Measurements from ENCODE around the gene USP49. TPM values are rescaled to one million over a fixed set of nuclear protein-coding genes. Genes with fewer than 3 reads are reported as not detected.

USP49 gene
- total RNA-seq, 4 donors from 2014 or later = 2.1 to 8.6 (median 4.7) TPM

DNA sequence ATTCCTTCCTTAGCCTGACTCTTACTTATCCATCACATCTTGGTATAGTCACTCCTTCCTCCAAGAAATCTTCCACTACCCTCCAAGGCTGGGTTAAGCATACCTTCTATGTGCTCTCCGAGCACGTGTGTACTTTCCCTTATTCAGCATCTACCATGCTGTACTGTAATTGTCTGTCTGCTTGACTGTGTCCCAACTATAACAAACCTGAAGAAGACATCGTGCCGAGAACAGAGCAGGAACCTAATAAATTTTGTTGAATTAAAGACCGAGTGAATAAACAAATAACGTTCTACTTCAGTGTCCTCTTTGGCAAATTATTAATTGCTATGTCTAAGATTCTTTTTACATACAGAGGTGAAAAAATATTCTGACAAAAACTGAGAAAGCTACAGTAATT is 35.8 kb downstream of the USP49 start:
- H3K27ac ChIP-seq = no peak overlapping the region
- H3K4me1 ChIP-seq = no peaks in the 10 kb centered on the region
- DNase-seq = no peak
- H3K4me3 ChIP-seq = no peak overlapping the region
- H3K27me3 ChIP-seq = no peaks in the 10 kb centered on the region
- no peaks in the 10 kb centered on the region for H3K9me3 ChIP-seq
- no peaks in the 10 kb centered on the region for H3K36me3 ChIP-seq
- TF ChIP-seq, protein P1, sequence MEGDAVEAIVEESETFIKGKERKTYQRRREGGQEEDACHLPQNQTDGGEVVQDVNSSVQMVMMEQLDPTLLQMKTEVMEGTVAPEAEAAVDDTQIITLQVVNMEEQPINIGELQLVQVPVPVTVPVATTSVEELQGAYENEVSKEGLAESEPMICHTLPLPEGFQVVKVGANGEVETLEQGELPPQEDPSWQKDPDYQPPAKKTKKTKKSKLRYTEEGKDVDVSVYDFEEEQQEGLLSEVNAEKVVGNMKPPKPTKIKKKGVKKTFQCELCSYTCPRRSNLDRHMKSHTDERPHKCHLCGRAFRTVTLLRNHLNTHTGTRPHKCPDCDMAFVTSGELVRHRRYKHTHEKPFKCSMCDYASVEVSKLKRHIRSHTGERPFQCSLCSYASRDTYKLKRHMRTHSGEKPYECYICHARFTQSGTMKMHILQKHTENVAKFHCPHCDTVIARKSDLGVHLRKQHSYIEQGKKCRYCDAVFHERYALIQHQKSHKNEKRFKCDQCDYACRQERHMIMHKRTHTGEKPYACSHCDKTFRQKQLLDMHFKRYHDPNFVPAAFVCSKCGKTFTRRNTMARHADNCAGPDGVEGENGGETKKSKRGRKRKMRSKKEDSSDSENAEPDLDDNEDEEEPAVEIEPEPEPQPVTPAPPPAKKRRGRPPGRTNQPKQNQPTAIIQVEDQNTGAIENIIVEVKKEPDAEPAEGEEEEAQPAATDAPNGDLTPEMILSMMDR (IDR thresholded peaks at IDR 0.05) = no peak
- no peak for TF ChIP-seq POLR2A (IDR thresholded peaks at IDR 0.05)

DNA sequence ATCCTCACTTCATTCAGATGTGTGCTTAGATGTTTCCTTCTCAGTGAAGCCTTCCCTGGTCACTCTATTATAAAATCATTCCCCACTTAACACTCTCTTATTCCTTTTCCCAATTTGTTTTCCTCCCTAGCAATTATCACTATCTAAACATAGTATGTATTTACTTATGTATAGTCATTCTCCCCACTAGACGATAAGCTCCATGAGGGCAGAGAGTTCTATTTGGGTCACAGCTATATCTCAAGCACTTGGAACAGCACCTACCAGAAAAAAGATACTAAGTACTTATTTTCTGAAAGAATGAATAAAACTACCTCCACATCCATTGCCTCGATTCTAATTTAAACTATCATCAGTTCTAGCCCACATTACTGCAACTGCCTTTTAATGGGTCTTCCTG is 36.5 kb downstream of the USP49 start:
- TF ChIP-seq, protein P1 (IDR thresholded peaks at IDR 0.05) = no peak
- no peak for TF ChIP-seq POLR2A (IDR thresholded peaks at IDR 0.05)
- Histone ChIP-seq H3K4me1 (no peaks in the 10 kb centered on the region), H3K27me3 (no peaks in the 10 kb centered on the region), H3K9me3 (no peaks in the 10 kb centered on the region), H3K36me3 (no peaks in the 10 kb centered on the region), H3K27ac (no peak overlapping the region), H3K4me3 (no peak overlapping the region)
- no peak for DNase-seq

DNA sequence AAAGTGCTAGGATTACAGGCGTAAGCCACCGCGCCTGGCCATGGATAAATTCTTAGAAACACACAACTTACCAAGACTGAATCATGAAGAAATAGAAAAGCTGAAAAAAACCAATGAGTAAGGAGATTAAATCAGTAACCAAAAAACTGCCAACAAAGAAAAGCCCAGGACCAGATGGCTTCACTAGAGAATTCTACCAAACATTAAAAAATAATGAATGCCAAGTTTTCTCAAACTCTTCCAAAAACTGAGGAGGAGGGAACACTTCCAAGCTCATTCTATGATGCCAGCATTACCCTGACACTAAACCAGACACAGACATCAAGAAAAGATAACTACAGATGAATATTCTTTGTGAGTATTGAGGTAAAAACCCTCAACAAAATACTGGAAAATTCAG is 44.3 kb downstream of the USP49 start:
- no peak overlapping the region for H3K27ac ChIP-seq
- H3K4me1 ChIP-seq = peaks cover 0 to 6% (median 0%) of the 10 kb centered on the region in 4 donors
- no peak overlapping the region for H3K4me3 ChIP-seq
- H3K36me3 ChIP-seq = no peaks in the 10 kb centered on the region
- no peaks in the 10 kb centered on the region for H3K9me3 ChIP-seq
- no peak for TF ChIP-seq POLR2A (IDR thresholded peaks at IDR 0.05)
- TF ChIP-seq, protein P1 (IDR thresholded peaks at IDR 0.05) = no peak
- DNase-seq = no peak
- no peaks in the 10 kb centered on the region for H3K27me3 ChIP-seq

DNA sequence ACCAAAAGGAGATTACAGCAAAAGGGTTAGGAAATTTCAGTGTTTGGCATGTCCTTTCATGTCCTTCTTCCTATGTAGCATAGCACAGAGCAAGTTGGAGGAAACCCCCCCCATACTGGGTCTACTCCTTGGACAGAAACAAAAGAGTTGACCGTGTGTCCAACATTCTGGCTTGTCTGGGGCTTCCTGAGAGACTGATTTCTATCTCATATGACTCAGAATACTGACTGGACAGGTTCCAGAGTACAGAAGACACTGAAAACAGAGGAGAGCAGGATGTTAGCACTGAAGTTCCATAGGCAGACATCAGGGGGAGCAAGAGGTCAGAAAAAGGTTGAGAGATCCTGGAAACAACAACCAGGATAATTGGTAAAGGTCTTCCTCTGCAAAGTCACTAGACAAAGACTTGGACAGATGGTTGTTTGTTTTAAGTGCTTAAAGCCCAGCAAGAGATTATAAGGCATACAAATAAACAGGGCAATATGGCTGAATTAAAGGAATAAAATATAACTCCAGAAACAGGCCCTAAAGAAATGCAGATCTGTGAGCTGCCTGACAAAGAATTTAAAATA is 48.4 kb downstream of the USP49 start:
- Histone ChIP-seq H3K4me3 (no peak overlapping the region), H3K4me1 (peaks cover 0 to 6% (median 0%) of the 10 kb centered on the region in 4 donors), H3K27ac (no peak overlapping the region), H3K9me3 (no peaks in the 10 kb centered on the region), H3K36me3 (no peaks in the 10 kb centered on the region), H3K27me3 (no peaks in the 10 kb centered on the region)
- DNase-seq = peak in 2 of 3 donors; percentile 44 to 82
- no peak for TF ChIP-seq POLR2A (IDR thresholded peaks at IDR 0.05)
- TF ChIP-seq, protein P1 (IDR thresholded peaks at IDR 0.05) = peak; percentile 58 to 96 (median 82)

DNA sequence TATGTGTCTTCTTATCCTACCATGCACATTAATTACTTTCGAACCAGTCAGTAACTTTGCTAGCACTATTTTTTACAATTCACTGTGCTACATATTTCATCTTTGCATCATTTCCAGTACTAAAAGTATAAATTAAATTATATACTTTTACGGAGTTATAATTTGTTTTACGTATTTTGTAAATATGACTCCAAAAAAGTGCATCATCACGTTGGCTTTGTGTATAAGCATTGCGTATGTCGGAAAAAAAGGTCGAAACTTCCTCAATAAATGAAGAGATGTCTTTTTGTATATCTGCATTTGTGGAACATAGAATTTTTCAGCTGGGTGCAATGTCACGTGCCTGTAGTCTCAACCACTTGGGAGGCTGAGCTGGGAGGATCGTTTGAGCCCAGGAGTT is 52.0 kb downstream of the USP49 start:
- no peaks in the 10 kb centered on the region for H3K9me3 ChIP-seq
- H3K27me3 ChIP-seq = no peaks in the 10 kb centered on the region
- H3K4me3 ChIP-seq = no peak overlapping the region
- no peak overlapping the region for H3K27ac ChIP-seq
- peaks cover 0 to 6% (median 0%) of the 10 kb centered on the region in 4 donors for H3K4me1 ChIP-seq
- TF ChIP-seq, protein P1 (IDR thresholded peaks at IDR 0.05) = no peak
- TF ChIP-seq POLR2A (IDR thresholded peaks at IDR 0.05) = no peak
- no peak for DNase-seq
- H3K36me3 ChIP-seq = no peaks in the 10 kb centered on the region

DNA sequence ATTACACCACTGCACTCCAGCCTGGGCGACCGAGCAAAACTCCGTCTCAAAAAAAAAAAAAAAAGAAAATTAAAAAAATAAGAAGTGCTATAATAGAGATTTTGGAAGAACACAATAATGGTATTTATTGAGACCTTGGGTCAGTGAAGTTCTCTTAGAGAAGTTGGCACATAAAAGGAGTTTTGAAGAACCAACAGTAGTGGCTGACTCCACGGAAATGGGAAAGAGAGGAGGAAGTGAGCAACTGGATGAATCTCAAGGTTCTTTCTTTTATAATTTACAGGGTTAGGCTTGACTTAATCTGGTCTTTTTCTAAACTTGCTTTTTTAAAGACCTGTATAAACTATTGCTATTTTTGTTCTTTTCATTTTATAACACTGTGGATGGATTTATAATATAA is 54.8 kb downstream of the USP49 start:
- Histone ChIP-seq H3K27ac (no peak overlapping the region), H3K27me3 (no peaks in the 10 kb centered on the region), H3K4me1 (no peaks in the 10 kb centered on the region), H3K9me3 (no peaks in the 10 kb centered on the region), H3K36me3 (no peaks in the 10 kb centered on the region), H3K4me3 (no peak overlapping the region)
- TF ChIP-seq POLR2A (IDR thresholded peaks at IDR 0.05) = no peak
- TF ChIP-seq, protein P1 (IDR thresholded peaks at IDR 0.05) = no peak
- no peak for DNase-seq
